H4 (cell line): ENCODE data around the gene BRCC3. TPM values are rescaled to one million over a fixed set of nuclear protein-coding genes. Genes with fewer than 3 reads are reported as not detected.

Source experiments
- DNase-seq: peaks from one replicate; pipeline ENCODE4 v3.0.0-alpha.2; 2015; ENCODE audit warnings: low spot score
- total RNA-seq: library from RNA; depleted of rRNA; stranded (reverse); fragments of >200 nt; shearing (Covaris generic); gene quantifications from 2 replicates; pipeline ENCODE4 v1.2.3, GENCODE V29; 2014

BRCC3 gene
- total RNA-seq, 1 experiment from 2014 or later, result 10.2 TPM

GRCh38 chrX:155056877-155057792, 14.2 kb upstream of the BRCC3 start:
- peak; percentile 62 for DNase-seq

- DNase-seq, result no peak
Observed at GRCh38 chrX:155061760-155062159, 9.5 kb upstream of the BRCC3 start.

GRCh38 chrX:155065035-155065734, 6.1 kb upstream of the BRCC3 start:
- peak; percentile 12 for DNase-seq

GRCh38 chrX:155068165-155068564, 3.1 kb upstream of the BRCC3 start:
- peak; percentile 18 for DNase-seq

GRCh38 chrX:155069414-155069813, 1.9 kb upstream of the BRCC3 start:
- DNase-seq, result no peak

- DNase-seq, result no peak
Observed at GRCh38 chrX:155070038-155070437, 1.3 kb upstream of the BRCC3 start.

GRCh38 chrX:155070663-155070974, 689 bp upstream of the BRCC3 start:
- DNase-seq, result peak; percentile 4

GRCh38 chrX:155071694-155072280, 479 bp downstream of the BRCC3 start:
- DNase-seq, result no peak

GRCh38 chrX:155086202-155086840, 15.0 kb downstream of the BRCC3 start:
- DNase-seq, result peak; percentile 21

- no peak for DNase-seq
Observed at GRCh38 chrX:155086961-155087735, 15.8 kb downstream of the BRCC3 start.

GRCh38 chrX:155094468-155095061, 23.3 kb downstream of the BRCC3 start:
- peak; percentile 13 for DNase-seq

- no peak for DNase-seq
Observed at GRCh38 chrX:155105919-155106318, 34.6 kb downstream of the BRCC3 start.

GRCh38 chrX:155108427-155108826, 37.1 kb downstream of the BRCC3 start:
- DNase-seq, result no peak

GRCh38 chrX:155112171-155112570, 40.9 kb downstream of the BRCC3 start:
- DNase-seq, result peak; percentile 9

GRCh38 chrX:155113097-155113496, 41.8 kb downstream of the BRCC3 start:
- DNase-seq, result no peak

- DNase-seq, result no peak
Observed at GRCh38 chrX:155115174-155115819, 44.0 kb downstream of the BRCC3 start.

GRCh38 chrX:155127465-155127864, 56.2 kb downstream of the BRCC3 start:
- no peak for DNase-seq

- no peak for DNase-seq
Observed at GRCh38 chrX:155127940-155128339, 56.6 kb downstream of the BRCC3 start.

GRCh38 chrX:155132110-155132509, 60.8 kb downstream of the BRCC3 start:
- no peak for DNase-seq

GRCh38 chrX:155134255-155134654, 62.9 kb downstream of the BRCC3 start:
- DNase-seq, result no peak
